UCSD-AML1 (cell line): ENCODE measurements around the gene PRRT4.

Experiments
- DNase-seq: peaks from one replicate; lab custom pipeline; 2025; ENCODE audit not compliant: unreplicated experiment; lab: John Stamatoyannopoulos, UW

Gene PRRT4

GRCh38 chr7:128361411-128362379 lies at the start of gene PRRT4:
Gene PRRT4 (minus strand): TSS chr7:128361690.
- DNase-seq: no peak

DNA sequence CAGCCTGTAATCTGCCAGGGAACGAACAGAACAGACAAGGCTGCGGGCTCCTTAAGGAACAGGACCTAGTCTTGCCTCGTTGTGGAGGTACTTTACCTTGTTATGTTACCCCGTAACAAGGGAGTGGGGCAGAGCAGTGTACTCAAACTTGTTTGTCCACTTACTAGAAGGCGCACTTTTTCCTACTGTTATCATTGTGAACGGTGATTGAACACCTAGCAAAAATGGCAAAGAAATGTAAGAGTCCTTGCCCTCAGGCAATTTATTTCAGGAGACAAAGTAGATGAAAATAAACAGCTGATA lies 48.9 kb upstream of the PRRT4 start:
- no peak for DNase-seq

- peak; percentile 79 for DNase-seq
These were observed 48.3 kb upstream of the PRRT4 start, which contains the start of gene IMPDH1 for GRCh38 chr7:128409596-128410450. Gene IMPDH1 (minus strand): TSS chr7:128409982. CDS start chr7:128409901, 81 bp downstream.

DNA sequence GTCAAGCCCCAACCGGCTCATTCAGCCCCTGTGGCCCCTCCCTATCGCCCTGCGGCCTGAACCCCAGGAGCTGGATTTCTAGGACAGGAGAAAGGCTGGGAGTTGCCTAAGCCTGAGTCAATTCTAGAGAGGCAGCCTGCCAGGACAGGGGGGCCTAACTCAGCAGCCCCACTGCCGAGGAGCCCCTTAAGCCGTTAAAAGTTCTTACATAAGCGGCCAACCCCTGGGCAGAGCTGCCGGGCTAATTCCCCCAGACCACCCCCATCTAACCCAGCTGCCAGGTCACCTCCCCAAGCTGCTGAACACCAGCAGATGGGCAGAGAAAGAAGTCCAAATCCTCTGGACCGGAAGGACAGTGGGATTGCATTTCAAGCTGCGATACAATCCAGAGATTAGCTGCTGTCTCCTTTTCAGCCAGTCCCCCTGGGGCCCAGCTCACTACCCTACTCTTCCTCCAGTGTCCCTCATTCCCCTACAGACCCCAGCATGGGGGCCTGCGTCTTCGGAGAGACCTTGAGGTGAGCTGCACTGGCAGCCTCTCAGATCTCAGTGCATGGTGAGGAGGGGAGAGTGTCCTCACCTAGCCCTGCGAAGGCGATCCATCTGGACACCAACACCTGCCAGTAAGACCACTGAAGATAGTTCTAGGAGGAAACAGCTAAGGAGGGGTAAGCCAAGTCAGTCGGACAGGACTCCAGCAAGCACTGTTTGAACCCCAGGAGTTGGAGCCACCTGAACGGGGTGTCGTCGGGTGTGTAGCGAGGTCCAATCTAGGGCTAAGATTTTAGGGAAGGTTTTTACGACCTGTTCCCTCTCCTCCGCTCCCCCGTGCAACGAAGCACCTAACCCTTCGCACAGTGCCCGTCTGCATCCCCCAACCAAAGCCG lies 47.5 kb upstream of the PRRT4 start:
- no peak for DNase-seq

DNA sequence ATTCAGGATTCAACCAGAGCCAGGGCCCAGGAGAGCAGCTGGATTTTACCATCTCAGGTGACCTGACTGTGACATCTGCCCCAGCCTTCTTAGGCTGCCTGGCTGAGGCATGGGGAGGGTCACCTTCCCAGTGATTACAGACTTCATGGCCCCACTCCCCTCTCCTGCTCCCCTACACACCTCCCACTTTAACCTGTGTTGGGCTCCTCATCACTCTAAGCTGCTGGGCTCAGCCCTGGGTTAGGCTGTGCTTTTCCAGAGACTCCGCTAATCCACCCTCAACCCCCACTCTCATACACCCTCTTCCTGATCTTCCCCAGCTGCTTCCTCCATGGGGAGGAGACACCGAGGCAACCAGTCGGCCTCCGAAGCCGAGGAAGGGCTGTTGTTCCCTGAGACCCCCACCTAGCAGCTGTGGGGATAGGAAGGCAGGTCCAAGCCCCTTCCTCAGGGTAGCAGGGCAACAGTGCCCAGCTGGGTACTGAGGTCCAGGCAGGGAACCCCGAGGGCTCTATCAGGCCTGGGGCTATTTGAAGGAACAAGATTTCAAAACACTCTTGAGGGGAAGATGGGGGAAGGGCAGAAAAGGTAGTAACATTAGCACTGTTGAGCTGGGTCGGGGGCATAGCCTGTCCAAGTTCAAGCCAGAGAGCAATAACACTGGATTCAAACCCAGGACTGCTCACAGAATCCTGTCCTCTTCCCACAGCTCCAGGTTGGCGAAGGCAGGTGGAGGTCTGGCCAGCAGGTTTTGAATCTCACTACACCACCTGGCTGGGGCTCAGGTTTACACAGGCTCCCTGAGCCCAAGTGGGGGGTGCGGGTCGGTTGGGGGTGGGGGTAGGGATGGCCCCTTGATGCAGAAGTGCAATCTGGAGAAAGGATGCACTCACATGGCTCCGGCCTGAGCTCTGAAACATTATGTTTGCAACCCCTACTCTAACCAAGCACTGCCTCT lies 46.5 kb upstream of the PRRT4 start:
- DNase-seq: peak; percentile 11

DNA sequence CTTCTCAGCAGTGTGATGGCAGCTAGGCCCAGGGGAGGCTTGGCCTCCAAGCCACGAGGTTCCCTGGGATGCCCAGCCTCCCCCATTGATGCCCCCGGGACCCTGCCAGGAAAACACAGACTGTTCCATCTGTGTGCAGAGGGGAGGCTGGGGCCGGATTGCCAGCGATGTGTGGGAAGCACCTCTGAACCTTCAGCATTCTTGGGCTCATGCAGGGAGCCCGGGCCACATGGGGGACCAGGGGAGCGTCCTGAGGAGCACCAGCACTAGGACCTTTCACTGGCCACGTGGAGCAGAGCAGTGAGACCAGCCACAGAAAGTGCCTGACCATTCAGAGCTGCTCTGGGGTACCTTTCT lies 45.7 kb upstream of the PRRT4 start:
- DNase-seq: no peak

DNA sequence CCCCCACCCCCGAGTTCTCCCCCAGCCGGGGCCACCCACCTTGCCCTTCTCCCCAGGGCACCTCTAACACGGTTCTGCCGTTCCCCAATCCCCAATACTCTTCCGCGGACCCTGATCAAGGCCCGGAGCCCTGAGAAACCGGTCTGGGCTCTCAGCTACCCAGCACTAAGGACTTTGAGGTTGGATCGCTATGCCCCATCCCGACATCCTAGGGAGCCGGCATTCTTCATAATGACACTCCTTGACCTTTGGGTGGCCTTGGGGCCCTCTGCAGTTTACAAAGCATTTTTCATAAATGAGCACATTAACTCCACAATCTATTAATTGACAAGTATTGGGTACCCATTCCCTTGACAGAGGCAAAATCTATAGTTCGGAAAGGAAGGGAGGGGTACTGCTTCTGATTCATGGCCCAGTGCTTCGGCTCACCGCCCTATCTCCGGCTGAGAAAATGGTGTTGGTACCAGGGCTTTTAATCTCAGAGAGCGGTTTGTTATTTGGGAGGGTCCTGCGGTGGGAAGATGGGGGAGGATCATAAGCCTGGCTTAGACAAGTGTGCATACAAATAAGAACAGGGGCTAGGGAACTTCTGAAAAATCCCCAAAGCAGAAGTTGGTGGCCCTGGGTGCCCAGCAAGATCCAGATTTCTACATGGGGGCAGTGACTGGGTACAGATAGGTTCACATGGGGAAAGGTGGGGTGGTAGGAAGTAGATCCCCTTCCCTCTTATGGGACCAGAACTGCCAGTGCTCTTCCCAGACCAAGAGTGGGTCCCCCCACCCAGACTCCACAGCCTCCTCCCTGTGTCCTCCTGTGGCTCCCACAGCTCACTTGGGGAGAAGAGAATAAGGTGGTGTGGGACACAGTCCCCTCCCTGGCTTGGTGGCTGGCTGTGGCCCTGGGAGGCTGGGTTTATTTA lies 45.1 kb upstream of the PRRT4 start:
- DNase-seq: no peak

- DNase-seq: peak; percentile 24
These were observed 44.2 kb upstream of the PRRT4 start for GRCh38 chr7:128405471-128406313.

DNA sequence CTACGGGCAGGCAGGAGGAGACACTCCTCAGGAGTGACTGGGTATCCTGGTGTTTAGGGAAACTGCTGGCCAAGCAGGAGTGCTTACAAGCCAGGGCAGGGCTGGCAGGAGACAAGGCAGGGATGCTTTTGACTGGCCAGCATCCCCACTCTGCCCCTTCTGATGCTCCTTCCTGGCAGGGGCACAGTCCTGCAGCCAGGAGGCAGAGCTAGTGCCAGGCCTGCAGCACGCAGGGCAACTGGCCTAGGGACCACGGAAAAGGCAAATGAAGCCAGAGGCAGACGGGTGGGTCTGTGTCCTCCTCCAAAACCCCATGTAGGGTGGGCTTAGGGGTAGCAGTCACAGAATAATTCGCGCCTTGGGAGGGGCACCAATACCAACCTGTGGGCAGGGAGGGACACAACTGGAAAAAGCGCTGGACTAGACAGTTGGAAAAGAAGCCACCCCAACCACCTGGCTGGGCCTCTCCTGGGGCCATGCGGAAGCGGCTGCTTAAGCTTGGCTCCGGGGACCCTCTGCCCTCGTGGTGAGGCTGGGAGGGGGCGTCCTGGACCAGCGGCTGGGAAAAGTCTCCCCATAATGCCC lies 43.5 kb upstream of the PRRT4 start:
- no peak for DNase-seq

DNA sequence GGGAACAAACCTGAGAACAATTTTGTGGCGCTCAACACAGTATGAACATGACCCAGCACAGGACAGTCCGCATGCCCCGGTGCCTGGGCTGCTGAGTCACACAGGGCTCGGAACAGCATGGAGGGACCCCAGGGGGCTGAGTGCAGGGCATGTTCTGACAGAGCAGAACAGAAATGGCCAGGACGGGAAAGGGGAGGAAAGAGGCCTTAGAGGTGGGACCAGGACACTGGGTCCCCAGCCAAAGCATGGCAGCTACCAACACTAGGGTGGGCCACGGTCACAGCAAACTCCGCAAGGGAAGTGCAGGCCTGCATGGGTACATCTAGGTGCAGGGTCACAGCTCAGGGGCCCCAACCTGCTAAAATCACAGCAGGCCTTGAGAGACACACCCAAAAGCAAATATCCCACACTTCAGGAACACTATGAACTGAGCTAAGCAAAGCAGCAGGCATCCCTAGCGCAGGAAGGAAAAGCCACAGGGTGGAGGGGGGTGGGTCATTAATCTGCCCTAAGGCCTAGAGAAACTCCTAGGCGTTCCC lies 42.7 kb upstream of the PRRT4 start:
- DNase-seq: no peak

DNA sequence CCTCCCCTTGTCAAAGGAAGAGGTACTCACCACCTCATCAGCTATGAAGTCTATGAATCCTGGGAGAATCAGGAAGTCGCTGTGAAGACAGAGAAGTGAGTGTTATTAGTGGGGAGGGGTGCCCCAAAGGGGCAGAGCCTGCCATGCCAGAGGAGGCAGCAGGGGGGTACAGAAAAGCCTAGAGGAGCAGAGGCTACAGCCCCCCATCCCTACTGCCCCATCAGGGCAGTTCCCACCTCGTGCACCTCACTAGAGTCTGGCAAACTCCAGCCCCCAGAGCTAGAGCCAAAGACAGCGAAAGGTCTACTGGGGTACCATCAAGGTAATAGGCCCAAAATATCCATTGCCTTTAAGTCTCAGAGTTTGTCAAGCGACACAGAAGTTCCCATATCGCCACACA lies 42.2 kb upstream of the PRRT4 start:
- no peak for DNase-seq

DNA sequence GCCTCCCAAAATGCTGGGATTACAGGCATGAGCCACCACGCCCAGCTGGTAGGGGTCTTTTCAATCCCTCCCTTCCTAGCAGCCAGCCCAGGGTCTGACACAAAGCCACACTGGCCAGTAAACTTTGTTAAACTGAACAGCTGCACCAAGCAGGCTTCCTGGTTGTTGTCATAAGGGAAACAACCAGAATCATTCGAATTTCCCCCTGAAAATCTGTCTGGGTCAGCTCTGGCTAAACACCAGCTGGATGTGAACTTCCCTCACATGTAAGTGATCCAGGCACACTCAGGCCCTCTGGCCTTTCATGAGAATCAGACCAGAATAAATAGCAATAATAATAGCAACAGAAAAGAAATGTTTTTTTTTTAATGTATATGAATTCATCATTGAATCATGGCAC lies 40.9 kb upstream of the PRRT4 start:
- no peak for DNase-seq

- DNase-seq: no peak
These were observed 39.1 kb upstream of the PRRT4 start for GRCh38 chr7:128400566-128400965.

DNA sequence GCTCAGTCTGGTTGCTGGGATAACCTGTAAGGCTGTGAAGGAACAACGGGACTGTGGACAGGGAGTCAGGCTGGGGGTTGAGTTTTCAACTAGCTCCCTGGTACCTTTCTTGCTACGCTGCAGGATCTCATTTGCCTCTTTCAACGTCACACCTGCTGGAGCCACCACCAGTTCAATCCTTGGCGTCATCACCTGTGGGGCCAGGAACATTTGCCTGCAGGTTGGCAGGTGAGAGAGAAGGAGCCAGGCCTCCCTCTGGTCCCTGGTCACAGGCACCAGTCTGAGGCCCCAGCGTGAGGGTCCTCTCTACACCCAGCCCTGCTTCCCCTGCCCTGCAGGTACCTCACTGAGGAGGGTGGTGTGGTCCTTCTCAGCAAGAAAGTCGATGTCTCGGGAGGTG lies 38.5 kb upstream of the PRRT4 start:
- no peak for DNase-seq

GRCh38 chr7:128398841-128399135 lies 37.3 kb upstream of the PRRT4 start:
- no peak for DNase-seq

GRCh38 chr7:128398016-128398840 lies 36.7 kb upstream of the PRRT4 start:
- peak; percentile 17 for DNase-seq

- no peak for DNase-seq
These were observed 34.9 kb upstream of the PRRT4 start for GRCh38 chr7:128396357-128396756.
